HG03039 (cell line): ENCODE measurements around the gene MLLT1.

Source experiments
- ATAC-seq: cut with Tn5 transposase; IDR thresholded peaks from one replicate; pipeline ENCODE4 v1.9.1; 2021; ENCODE audit warnings: mild to moderate bottlenecking, moderate library complexity; ENCODE audit not compliant: unreplicated experiment

The MLLT1 gene

GRCh38 chr19:6236310-6237291 lies 43.2 kb downstream of the MLLT1 start:
- no peak for ATAC-seq

DNA sequence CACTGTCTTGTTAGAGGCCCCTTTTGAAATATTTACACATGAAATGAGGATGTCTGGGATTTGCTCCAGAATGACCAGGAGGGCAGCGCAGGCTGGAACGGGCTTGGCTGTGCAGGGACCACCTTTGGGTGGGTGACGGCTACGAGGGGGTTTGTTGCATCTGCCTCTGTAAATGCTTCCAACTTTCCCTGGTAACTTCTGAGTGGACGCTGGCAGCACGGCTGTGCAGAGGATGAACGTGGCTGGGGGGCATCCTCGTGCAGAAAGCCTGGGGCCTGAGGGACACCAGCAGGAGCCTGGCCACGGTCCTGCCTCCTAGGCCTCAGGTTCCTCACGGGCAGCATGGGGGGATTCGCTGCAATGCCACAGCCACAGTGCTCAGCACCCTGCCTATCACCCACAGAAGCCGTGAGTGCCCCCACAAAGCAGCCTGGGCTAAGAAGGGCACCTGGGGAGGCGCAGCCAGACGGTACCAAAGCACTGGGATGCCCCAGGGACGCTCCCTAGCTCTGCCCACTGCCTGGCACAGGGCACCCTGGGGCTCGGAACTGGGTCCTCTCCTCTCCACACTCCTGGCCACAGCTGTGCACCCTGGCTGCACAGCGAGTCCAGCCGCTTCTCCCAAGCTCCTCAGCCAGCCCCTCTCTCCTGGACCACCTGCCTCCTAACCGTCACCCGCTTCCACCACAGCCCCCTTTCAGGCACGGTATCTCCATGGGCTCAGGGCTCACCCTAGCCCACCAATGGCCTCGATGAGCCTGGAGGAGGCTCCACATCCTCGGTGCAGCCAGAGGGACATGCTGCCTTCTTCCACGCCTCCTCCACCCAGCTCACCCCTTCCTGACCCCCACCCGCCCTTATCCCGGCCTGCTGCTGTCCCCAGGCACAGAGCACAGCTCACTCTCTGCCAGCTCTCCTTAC lies 44.5 kb downstream of the MLLT1 start:
- ATAC-seq = no peak

DNA sequence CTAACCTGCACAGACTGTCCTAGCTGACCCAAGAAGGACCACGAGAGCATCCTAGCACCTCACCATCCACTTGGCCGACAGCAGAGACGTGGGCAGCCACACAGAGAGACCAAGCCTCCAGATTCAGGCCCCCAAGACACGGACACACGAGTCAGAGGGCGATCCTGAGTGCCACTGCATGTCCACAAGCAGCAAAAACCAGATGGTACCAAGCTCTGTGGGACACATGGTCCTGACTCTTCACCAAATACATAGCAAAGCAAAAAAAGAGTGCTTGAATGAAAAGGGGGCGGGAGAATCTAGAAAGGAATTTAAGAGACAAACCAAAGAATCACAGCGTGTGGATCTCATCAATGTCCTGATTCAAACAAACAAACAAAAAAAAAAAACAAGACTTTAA lies 45.2 kb downstream of the MLLT1 start:
- no peak for ATAC-seq

- no peak for ATAC-seq
These were observed 45.8 kb downstream of the MLLT1 start for GRCh38 chr19:6233827-6234511.

- ATAC-seq = no peak
These were observed 46.5 kb downstream of the MLLT1 start for GRCh38 chr19:6233056-6233826.

GRCh38 chr19:6232601-6233055 lies 47.1 kb downstream of the MLLT1 start:
- ATAC-seq = no peak

DNA sequence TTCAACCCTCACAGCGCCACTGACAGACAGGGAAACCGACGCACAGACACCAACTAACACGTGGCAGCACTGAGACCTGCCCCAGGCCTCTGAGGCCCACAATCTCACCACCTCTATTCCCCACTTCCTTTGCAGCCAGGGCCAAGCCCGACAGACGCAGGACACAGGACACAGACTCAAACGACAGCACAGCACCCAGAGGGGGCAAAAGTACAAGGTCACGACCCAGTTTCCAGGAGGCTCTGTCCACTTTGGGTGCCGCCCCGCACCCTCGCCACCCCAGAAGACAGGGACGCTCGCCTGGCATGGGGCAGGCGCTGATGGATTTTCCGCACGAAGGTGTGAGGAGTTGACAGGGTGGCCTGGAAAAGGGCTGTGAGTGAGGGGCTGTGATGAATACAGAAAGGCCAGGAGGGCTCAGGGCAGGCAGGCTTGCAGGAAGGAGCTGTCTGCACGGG lies 48.8 kb downstream of the MLLT1 start:
- ATAC-seq = no peak

DNA sequence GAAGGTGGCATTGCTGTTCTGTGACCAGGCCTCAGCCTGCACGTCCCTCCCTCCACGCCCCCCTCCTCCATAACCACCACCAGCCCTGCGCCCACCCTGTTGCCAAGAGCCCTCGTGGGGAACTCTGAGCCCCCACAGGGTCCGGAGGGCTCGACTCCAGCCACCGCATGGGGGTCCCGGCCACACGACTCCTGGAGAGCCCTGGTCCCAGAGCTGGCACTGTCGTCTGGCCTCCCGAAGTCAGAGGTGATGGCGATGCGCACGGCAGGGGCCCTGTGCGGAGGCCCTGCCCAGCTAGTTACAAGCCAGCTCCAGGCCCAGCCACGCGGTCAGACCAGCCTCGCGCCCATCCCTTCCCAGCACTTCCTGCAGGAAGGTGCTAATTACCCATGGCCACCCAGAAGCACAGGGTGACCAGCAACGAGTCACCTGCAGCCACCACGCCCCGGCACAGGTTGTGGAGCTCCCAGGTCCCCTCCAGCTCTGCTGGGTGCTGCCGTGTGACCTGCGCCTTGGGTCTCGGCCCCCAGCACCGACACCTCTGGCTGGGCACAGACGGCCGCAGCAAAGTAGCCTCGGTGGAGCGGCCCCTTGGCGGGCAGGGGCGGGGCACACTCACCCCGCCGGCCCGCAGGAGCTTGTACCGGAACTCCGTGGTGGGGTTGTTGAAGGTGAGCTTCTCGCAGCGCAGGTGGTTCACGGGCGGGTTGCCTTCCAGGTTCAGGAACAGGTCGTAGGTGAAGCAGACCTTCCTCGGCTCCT lies 49.6 kb downstream of the MLLT1 start:
- no peak for ATAC-seq

GRCh38 chr19:6229216-6229913 lies 50.4 kb downstream of the MLLT1 start:
- ATAC-seq = no peak

DNA sequence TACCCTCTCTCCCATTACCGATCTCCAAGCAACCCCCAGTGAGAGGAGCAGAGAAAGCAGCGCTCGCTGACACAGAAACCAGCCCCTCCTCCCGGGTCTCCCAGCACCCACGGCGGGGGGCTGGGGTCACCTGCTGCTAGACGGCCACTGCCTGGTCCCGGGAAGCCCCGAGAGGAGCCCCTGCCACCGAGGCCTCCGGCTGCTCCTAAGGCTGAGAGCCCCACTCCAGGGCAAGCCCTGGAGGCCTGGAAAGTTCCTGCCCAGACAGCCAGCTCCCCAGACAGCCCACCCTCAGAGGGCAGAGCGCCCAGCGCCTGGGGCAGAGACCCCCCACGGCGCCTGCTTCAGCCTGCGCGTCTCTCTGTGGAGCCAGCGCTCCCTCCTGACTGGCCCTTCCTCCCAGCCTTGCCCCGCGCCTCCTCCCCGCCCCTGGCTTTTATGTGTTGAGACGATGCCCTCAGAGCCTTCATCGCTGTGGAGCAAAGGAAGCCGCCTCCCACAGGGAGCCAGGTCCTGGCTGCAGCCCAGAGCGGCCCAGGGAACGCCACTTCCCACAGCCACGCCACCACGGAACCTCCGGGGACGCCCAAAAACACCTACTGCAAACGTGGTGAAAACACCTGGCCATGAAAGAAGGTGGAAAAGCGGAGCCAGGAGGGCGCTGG lies 51.1 kb downstream of the MLLT1 start:
- no peak for ATAC-seq

GRCh38 chr19:6227936-6228325 lies 51.8 kb downstream of the MLLT1 start:
- ATAC-seq = no peak

- ATAC-seq = no peak
These were observed 52.4 kb downstream of the MLLT1 start for GRCh38 chr19:6227156-6227935.

DNA sequence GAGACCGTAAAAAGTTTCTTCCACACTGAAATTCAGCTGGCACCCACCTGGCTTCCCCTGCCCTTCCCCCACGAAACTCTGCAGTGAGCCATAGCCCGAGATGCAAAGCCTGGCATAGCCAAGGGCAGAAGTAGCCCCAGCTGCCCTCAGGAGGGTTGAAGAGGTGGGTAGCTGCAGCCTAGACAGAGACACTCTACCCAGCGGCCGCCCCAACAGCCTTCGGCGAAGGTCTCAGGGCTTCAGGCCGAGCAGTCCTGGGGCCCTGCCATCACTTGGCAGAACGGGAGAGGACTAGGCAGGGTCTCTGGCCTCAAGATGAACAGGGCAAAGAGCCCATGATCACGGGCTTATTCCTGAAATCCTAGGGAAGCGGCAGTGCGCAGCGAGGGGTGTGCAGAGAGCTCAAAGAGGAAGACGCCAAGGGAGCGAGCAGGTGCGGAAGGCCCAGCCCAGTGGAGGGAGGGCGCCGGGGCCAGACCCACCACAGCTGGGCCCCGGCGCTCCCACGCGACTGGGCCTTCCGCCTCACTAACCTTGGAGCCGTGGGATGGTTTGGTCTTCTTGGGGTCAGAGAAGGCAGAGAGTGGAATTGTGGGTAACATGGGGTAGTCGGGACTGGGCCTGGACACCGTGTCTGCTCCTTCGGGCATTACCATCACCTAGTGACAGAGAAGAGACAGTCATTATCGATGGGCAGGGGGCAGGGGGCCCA lies 53.2 kb downstream of the MLLT1 start:
- ATAC-seq = no peak

DNA sequence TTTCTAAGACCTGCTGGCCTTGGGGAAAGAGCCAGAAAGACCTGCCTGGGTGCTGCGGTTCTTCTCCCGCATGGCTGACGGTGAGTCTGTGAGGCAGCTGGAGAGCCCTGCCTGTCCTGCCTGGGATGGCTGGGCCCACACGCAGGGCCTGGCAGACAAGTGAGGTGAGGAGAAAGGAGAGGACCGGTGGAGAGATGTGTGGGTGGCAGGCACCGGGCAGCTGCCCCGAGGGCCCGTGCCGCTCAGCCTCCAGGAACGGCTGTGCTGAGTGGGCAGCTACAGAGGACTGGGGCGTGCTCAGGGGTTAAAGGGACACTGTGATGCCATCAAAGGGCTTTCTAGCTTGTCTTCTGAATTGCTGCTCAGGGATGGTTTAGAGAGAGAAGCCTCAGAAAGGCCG lies 53.8 kb downstream of the MLLT1 start:
- no peak for ATAC-seq

GRCh38 chr19:6225232-6225865 lies 54.4 kb downstream of the MLLT1 start:
- no peak for ATAC-seq

- ATAC-seq = no peak
These were observed 55.5 kb downstream of the MLLT1 start for GRCh38 chr19:6224308-6224675.
